ENCODE data around the gene CLTA. TPM values are rescaled to one million over a fixed set of nuclear protein-coding genes. Genes with fewer than 3 reads are reported as not detected.

Gene CLTA, protein sequence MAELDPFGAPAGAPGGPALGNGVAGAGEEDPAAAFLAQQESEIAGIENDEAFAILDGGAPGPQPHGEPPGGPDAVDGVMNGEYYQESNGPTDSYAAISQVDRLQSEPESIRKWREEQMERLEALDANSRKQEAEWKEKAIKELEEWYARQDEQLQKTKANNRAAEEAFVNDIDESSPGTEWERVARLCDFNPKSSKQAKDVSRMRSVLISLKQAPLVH
- polyA plus RNA-seq (ENCODE audit: insufficient read length), result 111 TPM

DNA sequence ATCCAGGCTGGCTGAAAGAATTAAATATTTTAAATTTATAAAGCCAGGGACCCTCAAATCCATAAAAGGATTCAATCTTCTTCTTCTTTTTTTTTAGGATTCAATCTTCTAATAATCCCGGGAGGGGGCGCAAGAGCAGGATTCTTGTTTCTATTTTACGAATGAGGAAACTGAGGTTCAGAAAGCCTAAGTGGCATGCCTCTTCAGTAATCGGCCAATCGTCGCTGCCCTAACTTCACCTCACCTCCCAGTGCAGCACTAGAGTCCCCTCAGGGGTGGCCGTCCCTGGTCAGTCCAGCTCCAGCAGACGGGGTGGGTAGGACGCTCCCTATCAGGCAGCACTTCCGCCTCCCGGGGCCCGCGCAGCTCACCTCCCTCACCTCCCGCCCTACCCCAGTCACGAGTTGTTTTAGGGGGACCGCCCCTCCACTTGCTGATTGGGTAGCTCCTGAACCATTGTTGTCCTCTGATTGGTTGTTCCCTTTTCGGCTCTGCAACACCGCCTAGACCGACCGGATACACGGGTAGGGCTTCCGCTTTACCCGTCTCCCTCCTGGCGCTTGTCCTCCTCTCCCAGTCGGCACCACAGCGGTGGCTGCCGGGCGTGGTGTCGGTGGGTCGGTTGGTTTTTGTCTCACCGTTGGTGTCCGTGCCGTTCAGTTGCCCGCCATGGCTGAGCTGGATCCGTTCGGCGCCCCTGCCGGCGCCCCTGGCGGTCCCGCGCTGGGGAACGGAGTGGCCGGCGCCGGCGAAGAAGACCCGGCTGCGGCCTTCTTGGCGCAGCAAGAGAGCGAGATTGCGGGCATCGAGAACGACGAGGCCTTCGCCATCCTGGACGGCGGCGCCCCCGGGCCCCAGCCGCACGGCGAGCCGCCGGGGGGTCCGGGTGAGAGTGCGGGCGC is at the start of gene CLTA:
Gene CLTA, plus strand, starts transcription at position 534 of the 902 bp plus-strand sequence. Its CDS starts 136 bp downstream, at position 670.
- peak; percentile 96 for DNase-seq (ENCODE audit: low read depth)

DNA sequence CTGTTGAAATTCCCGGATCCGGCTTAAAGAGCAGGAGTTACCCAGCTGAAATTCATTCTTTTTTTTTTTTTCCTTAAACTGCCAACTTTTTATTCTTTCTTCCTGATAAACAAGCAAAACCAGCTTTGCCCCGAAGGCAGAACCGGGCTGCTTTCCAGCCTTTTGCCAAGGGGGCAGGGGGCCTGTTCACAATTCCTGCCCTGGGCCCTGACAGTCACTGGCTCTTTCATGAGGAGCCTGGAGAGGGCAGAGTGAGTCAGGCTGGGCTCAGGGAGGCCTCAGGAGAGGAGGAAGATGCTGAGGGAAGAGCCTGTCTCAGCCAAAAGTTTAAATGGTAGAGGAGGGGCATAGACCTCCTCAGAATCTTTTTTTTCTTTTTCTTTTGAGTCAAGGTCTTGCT is 49.4 kb upstream of the CLTA start:
- DNase-seq (ENCODE audit: low read depth), result no peak

DNA sequence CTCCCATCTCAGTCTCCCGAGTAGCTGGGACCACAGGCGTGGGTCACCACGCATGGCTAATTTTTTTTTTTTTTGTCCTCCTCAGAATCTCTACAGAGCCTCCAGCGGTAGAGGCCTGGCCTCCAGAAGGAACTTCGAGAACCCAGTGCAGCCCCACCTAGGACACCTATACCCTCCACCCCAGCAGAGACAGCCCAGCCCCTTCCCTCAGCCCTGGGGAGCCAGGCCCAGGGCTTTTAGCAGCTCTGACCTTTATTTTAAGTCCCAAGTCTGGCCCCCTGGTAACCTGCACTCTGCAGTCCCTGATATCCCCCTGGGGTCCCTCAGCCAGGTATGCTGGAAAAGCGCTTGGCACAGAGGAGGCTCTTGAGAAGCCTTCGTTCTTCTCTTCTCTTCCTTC is 49.0 kb upstream of the CLTA start:
- no peak for DNase-seq (ENCODE audit: low read depth)

DNA sequence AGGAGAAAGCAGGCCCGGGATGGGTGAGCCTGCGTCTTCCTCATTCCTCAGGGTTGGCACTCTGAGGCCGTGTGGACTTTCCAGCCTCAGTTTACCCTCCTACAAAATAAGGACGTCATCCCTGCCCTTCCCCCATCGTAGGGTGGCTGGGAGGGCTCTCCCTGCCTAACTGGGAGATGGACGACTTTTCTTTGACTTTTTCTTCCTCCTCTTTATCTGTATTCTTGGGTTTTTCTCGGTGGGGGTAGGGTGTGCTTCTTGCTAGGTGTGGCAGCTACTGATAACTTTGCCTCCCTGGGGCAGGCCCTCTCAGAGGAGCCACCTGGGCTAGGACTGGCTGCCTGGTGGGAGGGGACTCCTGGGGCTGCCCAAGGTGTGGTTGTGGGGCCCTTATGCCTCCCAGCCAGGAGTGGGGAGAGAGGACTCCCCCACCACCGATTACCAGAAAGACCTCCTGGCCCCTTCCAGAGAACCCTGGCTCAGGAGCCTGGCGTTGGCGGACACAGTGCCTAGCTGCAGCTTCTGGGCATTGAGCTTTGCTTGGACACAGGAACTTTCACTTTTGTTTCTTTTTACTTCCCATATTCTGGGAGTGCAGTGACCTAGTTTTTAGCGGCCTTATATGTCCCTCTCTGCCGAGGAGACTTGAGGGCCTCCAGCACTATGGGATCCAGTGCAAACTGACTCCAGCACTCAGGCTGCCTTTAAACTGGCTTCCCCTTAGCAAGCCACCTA is 48.0 kb upstream of the CLTA start:
- DNase-seq (ENCODE audit: low read depth), result no peak

DNA sequence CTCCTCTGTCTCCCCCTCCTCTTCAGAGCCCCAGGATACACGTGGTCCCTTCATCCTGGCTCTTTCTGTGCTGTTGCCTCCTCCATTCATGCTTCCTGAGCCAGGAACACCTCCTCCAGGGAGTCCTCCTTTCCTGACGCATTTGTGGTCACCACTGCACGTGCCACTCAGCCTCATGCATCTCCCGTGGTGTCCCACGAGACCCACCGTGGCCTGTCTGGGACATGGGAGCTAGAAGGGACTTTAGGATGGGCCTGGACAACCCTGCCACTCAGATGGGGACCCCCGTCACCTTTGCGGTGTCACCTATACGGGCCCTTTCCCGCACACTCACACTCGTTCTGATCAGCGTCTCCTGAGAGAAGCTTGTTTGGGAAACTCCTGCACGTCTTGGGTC is 47.5 kb upstream of the CLTA start:
- no peak for DNase-seq (ENCODE audit: low read depth)

DNA sequence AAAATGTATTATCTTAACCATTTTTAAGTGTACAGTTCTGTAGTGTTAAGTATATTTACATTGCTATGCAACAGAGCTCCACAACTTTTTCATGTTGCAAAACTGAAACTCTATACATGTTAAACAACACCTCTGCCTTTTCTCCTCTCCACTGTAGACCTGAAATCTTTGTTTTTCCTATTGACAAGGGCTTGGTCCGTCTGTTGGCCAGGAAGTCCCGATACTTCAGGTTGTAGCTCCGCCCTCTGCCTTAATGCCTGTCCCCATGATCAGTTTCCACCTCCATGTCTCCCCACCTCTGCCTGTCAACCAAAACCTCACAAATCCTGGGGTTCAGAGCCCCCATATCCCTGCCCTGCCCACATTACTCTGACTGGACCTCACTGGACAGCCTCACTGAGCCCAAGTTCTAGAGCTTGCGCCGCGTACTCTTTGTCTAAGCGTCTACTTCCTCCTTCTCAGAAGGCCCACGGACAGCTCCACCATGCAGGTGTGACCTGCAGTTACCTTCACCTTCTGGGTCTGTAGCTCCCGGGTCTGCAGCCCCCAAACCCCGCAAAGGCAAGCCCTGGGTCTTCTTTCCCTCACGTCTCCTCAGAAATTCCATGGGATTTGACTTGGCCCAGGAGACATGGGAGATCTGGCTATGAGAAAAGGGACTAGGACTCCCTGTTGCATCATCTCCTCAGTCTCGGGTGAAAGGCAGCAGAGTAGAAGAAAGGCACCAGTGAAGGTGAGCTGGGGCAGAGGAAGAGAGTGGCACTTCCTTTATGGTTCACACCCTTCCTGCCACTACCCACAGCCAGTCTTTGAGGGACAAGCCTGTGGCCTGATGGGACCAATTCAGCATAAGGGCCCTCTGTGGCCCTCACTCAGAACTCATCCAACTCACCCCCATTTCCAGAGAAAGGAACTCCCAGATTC is 46.1 kb upstream of the CLTA start:
- DNase-seq (ENCODE audit: low read depth), result no peak

DNA sequence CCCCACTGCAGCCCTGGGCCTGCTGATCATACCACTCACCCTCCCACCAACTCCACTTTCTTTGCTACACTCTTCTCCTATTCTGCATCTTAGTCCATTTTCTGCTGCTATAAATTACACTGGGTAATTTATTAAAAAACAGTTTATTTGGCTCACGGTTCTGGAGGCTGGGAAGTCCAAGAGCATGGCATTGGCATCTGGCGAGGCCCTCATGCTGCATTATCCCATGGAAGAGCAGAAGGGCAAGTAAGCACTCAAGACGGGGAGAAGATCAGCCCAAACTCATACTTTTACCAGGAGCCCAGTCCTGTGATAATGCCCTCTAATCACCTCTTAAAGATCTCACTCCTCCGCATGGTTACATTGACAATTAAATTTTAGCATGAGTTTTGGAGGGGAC is 44.8 kb upstream of the CLTA start:
- DNase-seq (ENCODE audit: low read depth), result no peak

DNA sequence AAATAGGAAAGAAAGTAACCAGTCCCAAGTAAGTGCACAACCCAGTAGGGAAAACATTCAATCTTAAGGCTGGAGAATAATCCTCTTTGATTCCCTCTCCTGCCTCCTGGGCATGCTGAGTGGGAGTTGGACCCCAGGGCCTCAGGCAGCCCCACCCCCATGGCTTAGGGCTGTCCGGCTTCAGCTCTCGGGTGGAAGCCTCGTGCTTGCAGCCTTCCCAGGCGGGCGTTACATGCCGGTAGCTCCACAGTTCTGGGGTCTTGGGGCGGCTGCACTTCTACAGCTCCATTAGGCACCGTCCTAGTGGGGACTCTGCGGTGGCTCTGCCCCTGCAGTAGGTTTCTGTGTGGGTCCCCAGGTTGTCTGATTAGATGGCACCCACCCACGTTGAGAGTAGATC is 44.1 kb upstream of the CLTA start:
- DNase-seq (ENCODE audit: low read depth), result no peak

DNA sequence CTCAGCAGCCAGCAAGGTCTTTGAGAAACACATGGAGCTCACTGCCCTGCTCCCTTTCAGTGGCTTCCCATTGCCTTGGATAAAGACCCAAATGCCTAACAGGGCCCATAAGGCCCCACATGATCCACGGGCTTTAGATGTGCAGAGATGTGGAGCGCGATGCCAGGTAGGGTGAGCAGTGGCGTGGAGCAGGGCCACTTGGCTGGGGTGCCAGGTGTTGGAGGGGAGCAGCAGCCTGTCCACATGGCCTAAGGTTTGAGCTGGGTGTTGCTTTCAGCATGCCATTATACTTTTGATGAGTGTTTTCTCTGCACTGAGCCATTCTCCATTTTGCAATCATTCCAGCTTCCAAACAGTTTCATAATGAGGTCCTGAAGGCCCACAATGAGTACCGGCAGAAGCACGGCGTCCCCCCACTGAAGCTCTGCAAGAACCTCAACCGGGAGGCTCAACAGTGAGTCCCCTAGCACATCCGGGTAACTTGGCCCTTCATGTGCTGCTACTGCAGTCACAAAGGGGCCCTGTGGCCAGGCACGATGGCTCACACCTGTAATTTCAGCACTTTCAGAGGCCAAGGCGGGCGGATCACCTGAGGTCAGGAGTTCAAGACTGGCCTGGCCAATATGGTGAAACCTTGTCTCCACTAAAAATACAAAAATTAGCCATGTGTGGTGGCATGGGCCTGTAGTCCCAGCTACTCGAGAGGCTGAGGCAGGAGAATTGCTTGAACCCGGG is 43.1 kb upstream of the CLTA start:
- DNase-seq (ENCODE audit: low read depth), result no peak

DNA sequence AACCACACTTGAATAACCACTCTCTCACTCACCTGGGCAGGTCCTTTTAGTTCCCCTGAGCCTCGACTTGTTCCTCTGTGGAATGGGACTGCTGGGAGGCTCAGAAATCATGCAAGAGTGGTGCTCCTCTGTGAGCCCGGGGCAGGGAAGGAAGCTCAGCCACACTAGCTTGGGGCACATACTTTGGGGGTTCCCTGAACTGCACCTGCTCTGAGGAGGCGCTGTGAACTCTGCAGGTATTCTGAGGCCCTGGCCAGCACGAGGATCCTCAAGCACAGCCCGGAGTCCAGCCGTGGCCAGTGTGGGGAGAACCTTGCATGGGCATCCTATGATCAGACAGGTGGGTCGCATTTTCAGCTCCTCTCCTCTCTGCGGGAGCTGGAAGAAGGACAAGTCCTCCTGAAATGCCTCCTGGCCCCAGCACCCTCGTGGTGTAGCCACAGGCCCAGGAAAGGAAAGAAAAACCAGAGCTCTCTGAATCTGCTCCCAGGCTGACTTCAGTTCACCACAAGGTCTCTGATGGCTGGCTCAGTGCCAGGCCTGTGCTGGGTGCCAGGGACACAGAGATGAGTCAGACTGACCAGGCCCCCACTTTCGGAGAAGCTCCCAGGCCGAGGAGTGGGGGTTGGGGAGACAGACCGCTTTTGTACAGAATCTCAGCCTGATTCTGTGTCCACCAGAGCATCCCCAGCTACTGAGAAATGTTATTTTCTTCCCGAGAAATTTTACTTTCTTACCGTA is 42.2 kb upstream of the CLTA start:
- DNase-seq (ENCODE audit: low read depth), result no peak

DNA sequence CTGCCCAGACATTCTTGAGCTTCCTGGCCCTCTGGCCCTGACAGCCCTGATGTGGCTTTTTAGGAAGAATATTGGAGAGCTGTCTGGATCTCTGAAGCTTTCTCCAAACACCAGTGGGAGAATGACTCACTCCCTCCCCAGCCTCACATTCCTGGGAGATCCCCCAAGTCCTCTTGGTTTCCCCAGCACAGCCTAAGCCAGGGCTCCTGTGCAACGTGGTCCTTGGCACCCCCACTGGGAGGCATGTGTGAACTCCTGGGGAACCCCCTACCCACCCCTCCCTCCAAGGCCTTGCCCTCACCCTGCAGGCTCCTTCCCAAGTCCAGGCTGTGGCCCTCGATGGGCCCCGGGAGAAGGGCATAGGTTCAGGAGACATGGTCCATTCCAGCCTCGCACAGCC is 41.5 kb upstream of the CLTA start:
- no peak for DNase-seq (ENCODE audit: low read depth)

DNA sequence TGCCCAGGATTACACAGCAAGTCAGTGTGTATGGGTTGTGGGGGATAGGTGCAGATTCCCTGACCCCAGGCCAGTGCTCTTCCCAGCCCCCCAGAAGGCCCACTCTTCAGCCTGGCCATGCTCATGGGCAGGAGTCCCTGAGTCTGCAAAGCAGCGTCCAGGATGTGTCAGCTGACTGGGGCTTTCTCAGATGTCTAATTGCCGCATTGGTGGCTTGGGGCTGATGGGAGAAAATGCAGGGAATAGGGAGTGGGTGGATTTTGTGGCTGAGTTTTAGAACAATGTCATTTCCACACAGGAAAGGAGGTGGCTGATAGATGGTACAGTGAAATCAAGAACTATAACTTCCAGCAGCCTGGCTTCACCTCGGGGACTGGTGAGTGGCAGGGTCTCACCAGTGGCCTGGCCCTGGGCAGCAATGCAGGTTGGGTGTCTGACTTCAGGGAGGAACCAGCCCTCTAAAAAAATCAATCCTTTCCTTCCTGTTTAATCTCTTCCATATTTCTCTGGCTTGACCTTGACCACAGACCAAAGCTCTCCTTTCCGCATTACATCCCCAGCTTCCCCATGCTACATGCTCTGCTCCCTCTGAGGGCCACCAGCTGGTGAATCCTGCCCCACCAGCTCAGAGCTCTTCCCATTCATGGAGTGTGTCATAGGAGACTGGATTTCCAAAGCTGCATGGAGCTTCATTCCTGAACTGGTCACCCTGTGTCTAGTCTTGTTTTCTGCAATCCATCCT is 40.0 kb upstream of the CLTA start:
- no peak for DNase-seq (ENCODE audit: low read depth)

DNA sequence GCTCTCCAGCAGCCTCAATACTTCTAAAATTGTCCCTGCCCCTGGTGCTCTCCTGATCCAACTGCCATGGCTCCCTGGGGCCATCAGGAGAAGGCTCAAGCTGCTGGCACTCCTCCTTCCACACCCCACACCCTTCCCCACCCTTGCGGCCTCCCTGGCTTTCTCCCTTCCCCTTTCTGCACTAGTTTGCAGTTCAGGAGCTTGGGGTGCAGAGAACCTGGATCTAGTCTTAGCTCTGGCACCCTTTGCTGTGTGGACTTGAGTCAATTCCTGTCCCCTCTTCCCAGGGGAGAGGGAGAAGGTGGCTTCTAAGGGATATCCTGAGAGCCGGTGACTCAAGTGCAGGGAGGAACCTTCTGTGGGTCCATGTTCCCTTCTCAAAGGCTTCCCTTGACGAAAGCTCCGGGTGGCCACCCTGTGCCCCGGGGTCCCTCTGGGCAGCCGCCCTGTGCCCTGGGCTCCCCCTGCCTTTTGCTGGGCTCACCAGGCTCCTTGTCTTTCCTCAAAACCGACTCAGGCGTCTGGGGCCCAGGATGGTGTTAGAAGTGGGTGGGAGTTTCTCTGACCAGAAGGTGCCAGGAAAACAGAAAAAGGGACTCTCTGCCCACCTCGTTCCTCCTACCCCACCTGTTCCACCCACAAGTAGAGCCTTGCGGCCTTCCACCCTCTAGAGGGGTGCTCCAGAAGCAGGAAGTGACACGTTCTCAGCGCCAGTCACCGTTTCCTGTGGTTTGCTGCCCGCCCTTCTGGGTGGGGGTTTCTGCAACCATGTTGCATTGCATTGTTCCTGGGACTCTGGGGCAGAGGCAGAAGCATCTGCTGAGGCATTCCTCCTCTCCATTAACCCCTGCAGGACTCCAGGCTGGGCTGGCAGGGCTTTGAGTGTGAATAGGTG is 39.2 kb upstream of the CLTA start:
- DNase-seq (ENCODE audit: low read depth), result no peak

DNA sequence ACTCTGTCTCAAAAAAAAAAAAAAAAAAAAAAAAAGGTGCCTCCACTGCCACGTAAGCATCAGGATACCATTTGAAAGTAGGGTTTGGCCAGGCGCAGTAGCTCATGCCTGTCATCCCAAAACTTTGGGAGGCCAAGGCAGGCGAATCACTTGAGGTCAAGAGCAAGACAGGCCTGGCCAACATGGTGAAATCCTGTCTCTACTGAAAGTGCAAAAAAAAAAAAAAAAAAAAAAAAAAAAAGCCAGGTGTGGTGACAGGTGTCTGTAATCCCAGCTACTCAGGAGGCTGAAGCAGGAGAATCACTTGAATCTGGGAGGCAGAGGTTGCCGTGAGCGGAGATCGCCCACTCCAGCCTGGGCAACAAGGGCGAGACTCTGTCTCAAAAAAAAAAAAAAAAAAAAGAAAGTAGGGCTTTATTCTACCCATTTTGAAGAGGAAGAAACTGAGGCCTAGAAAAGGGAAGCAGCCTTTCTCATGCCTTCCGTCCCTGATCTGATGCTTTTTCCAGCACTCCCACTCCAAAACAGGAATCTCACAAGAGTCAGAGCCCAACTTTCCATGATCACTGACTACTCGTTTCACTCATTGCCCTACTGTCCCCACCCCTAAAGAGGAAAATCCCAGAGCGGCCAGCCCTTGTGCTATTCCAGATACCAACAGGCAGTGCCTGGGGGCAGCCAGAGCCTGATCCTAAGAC is 37.8 kb upstream of the CLTA start:
- DNase-seq (ENCODE audit: low read depth), result no peak

DNA sequence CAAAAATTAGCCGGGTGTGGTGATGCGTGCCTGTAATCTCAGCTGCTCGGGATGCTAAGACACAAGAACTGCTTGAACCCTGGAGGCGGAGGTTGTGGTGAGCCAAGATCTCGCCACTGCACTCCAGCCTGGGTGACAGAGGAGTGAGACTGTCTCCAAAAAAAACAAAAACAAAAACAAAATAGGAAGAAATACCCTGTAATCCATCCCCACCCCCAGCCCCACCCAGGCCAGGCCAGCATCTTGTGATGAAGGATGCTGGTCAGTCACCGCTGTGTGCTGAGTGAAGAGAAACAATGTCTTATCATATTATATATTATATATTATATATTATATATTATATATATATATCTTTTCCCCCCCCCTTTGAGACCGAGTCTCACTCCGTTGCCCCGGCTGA is 37.0 kb upstream of the CLTA start:
- DNase-seq (ENCODE audit: low read depth), result no peak

DNA sequence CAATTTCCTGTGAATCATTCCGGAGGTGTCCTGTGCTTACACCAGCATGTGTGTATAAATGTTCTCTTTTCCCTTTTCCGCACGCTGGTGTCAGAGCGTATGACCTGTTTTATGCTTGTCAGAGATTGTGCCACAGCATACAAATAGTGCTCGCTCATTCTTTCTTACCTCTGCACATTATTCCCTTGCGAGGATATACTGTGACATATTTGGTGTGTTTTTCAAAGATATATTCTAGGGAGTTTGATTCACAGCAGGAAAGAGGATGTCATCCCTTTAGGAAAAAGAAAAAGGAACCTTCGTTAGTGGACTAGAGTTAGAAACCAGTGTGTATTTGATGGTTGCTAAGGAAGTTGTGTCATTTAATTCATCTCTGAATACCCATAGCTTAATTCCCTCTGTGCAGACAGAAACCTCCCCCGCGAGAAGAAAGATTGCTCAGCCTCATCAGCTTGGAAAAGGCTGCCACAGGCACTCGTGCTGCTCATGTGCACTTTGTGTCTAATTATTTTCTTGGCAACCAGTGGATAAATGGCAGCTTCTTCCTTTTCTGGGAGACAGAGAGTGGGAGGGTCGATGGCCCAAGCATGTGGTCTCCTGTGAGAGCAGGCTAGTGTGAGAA is 36.3 kb upstream of the CLTA start:
- DNase-seq (ENCODE audit: low read depth), result no peak

DNA sequence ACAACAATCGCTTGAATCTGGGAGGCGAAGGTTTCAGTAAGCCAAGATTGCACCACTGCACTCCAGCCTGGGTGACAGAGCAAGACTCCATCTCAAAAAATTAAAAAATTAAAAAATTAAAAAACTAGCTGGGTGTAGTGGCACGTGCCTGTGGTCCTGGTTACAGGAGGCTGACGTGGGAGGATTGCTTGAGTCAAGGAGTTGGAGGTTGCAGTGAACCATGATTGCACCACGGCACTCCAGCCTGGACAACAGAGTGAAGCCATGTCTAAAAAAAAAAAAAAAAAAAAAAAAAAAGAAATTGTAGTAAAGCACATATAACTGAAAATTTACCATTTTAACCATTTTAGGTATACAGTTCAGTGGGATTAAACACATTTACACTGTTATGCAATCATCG is 34.6 kb upstream of the CLTA start:
- no peak for DNase-seq (ENCODE audit: low read depth)

All from forelimb muscle (tissue), 1 donor.